Duodenal mucosa (tissue), 2 donors: ENCODE measurements around the gene C1orf174.

ENCODE experiments used
- H3K27ac ChIP-seq: one replicate; pipeline ENCODE4 v1.7.0; 2013; ENCODE audit warnings: low read depth, low read length
- H3K27me3 ChIP-seq, 2 donors: one replicate each; pipeline ENCODE4 v1.7.0; 2013; ENCODE audit warnings: low read length in 2 of 2, control low read depth in 1 of 2; ENCODE audit not compliant: insufficient read depth in 2 of 2, control insufficient read depth in 1 of 2
- H3K36me3 ChIP-seq, 2 donors: one replicate each; pipeline ENCODE4 v1.7.0; 2013; ENCODE audit warnings: low read length in 2 of 2, control low read depth in 1 of 2; ENCODE audit not compliant: insufficient read depth in 2 of 2, control insufficient read depth in 1 of 2
- H3K4me1 ChIP-seq, 2 donors: one replicate each; pipeline ENCODE4 v1.7.0; 2013; ENCODE audit warnings: low read length in 2 of 2, control low read depth in 1 of 2; ENCODE audit not compliant: insufficient read depth in 2 of 2, control insufficient read depth in 1 of 2
- H3K4me3 ChIP-seq, 2 donors: one replicate each; pipeline ENCODE4 v1.7.0; 2013; ENCODE audit warnings: low read length in 2 of 2, low read depth in 1 of 2
- H3K9ac ChIP-seq, 2 donors: one replicate each; pipeline ENCODE4 v1.7.0; 2013; ENCODE audit warnings: low read length in 2 of 2, low read depth in 1 of 2
- H3K9me3 ChIP-seq, 2 donors: one replicate each; pipeline ENCODE4 v1.7.0; 2013; ENCODE audit warnings: low read length in 2 of 2, control low read depth in 1 of 2; ENCODE audit not compliant: control insufficient read depth in 1 of 2

The C1orf174 gene

DNA sequence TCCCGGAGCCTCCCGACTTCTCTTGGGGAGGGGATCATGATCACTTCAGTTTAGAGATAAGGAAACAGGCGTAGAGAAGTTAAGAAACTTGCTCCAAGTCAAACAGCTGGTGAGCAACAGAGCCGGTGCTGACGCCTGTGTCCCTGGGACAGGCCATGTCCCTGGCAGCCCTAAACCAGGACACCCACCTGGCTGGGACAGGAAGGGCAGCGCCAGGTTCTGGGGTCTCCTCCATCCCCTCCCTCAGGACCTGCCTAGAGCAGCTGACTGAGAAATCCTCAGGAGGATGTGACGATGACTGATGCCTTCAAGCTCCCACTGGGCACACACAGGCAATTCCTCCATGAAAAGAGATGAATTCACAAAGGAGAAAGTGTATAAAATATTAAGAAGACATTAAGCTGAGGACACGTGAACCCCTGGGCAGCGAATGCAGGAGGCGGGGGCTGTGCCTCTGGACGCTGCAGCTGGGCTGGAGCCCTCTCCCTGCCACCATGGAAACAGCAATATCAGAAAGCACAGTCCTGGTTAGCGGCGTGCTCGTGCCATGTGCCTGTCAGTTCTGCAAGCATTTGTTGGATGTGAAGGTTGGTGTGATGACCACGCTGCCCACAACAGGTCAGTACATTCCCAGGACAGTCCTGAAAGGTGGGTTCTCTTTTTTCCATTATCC lies 40.1 kb upstream of the C1orf174 start:
- Histone ChIP-seq H3K4me1 (no peaks in the 10 kb centered on the region), H3K36me3 (no peaks in the 10 kb centered on the region), H3K9me3 (peaks cover 0 to 4% of the 10 kb centered on the region in 2 donors), H3K27me3 (peaks cover 4 to 10% of the 10 kb centered on the region in 2 donors), H3K9ac (no peak overlapping the region), H3K27ac (no peak overlapping the region), H3K4me3 (no peak overlapping the region)

DNA sequence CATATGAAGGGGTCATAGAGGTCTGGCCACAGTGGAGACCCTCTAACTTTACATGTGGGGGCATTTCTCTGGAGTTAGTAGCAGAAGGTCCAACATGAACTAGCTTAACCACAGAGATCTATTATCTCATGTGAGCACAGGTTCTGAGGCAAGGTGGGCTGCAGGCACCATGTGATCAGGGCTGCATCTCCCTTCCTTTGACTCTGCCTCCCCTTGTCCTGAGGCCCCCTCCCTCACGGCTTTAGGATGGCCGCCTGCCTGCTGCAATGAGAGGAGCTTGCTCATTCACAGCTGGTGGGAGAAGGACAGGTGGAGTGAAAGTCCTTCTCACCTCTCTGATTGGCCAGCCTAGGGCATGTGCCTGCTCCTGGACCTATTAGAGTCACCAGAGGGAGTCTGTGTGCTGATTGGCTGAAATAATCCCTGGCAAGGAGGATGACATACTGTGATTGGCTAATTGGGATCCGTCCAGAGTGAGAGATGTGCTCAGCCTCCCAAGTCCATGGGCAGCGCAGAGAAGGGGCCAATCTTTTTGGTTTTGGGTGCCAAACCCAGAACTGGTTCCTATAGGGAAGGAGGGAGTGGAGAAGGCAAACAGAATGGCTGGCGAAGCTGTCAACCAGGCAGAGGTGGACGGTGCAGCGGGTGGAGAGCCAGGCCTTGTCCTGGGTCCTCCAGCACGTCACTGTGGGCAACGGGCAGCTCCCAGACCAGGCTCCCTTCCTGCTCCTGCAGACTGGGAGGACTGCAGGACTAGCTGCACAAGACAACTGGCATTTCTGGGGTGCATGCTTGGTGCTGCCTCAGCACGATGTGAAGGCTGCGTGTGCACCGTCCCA lies 39.4 kb upstream of the C1orf174 start:
- Histone ChIP-seq H3K9me3 (peaks cover 0 to 4% of the 10 kb centered on the region in 2 donors), H3K9ac (no peak overlapping the region), H3K27ac (no peak overlapping the region), H3K27me3 (peaks cover 4 to 10% of the 10 kb centered on the region in 2 donors), H3K4me1 (no peaks in the 10 kb centered on the region), H3K4me3 (no peak overlapping the region), H3K36me3 (no peaks in the 10 kb centered on the region)

GRCh38 chr1:3932156-3932919 lies 32.3 kb upstream of the C1orf174 start:
- no peaks in the 10 kb centered on the region for H3K4me1 ChIP-seq
- H3K27me3 ChIP-seq, result peaks cover 0 to 6% of the 10 kb centered on the region in 2 donors
- H3K9me3 ChIP-seq, result peaks cover 0 to 4% of the 10 kb centered on the region in 2 donors
- H3K9ac ChIP-seq, result no peak overlapping the region
- H3K36me3 ChIP-seq, result no peaks in the 10 kb centered on the region
- no peak overlapping the region for H3K27ac ChIP-seq
- no peak overlapping the region for H3K4me3 ChIP-seq

- Histone ChIP-seq H3K4me3 (no peak overlapping the region), H3K9me3 (no peaks in the 10 kb centered on the region), H3K36me3 (no peaks in the 10 kb centered on the region), H3K9ac (no peak overlapping the region), H3K4me1 (no peaks in the 10 kb centered on the region), H3K27me3 (peaks cover 0 to 6% of the 10 kb centered on the region in 2 donors), H3K27ac (no peak overlapping the region)
Observed at GRCh38 chr1:3931007-3931912, 31.2 kb upstream of the C1orf174 start.

DNA sequence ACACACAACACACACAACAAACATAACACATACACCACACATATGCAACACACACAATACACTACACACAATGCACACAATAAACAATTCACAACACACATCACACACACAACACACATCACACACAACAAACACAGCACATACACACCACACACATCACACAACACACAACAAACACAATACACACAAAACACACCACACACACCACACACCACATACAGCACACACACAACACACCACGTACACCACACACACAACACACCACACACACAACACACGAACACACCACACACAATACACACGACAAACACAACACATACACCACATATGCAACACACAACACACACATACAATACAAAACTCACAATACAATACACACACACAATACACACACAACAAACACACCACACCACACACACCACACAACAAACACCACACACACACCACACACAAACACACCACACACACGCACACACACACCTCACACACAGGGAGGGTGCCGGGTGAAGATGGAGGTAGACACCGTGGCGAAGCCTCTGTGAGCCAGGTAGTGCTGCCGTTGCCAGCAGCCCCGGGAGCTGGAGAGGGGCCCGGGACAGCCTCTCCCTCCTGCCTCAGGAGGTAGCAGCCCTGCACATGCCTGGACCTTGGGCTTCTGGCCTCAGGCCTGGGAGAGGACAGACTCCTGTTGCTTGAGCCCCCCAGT lies 30.4 kb upstream of the C1orf174 start:
- H3K4me3 ChIP-seq, result no peak overlapping the region
- H3K9me3 ChIP-seq, result no peaks in the 10 kb centered on the region
- no peak overlapping the region for H3K9ac ChIP-seq
- H3K4me1 ChIP-seq, result no peaks in the 10 kb centered on the region
- peaks cover 0 to 6% of the 10 kb centered on the region in 2 donors for H3K27me3 ChIP-seq
- H3K27ac ChIP-seq, result no peak overlapping the region
- no peaks in the 10 kb centered on the region for H3K36me3 ChIP-seq

GRCh38 chr1:3929126-3929525 lies 29.1 kb upstream of the C1orf174 start:
- Histone ChIP-seq H3K4me1 (no peaks in the 10 kb centered on the region), H3K36me3 (no peaks in the 10 kb centered on the region), H3K4me3 (no peak overlapping the region), H3K27ac (no peak overlapping the region), H3K9ac (no peak overlapping the region), H3K27me3 (peaks cover 0 to 6% of the 10 kb centered on the region in 2 donors), H3K9me3 (no peaks in the 10 kb centered on the region)

DNA sequence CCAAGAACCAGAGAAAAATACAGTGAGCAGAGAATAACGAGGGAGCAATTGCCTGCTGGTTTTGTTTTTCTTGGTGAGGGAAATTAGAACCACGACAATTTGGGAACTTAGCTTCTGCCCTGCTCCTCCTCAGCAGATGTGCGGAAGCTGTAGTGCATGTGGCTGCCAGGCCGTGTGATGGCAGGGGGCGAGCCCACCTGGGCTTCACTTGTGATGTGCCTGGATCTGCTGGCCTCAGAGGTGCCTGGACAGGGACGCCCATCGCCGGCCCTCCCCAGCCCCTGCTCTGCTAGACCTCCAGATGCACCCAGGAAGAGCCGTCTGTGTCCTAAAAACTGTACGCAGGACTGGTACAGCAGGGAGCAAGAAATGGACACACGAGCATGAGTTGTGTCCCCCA lies 28.5 kb upstream of the C1orf174 start:
- no peak overlapping the region for H3K4me3 ChIP-seq
- no peaks in the 10 kb centered on the region for H3K4me1 ChIP-seq
- H3K27ac ChIP-seq, result no peak overlapping the region
- no peaks in the 10 kb centered on the region for H3K9me3 ChIP-seq
- peaks cover 0 to 6% of the 10 kb centered on the region in 2 donors for H3K27me3 ChIP-seq
- no peaks in the 10 kb centered on the region for H3K36me3 ChIP-seq
- no peak overlapping the region for H3K9ac ChIP-seq

- no peak overlapping the region for H3K27ac ChIP-seq
- H3K4me3 ChIP-seq, result no peak overlapping the region
- no peaks in the 10 kb centered on the region for H3K27me3 ChIP-seq
- no peak overlapping the region for H3K9ac ChIP-seq
- no peaks in the 10 kb centered on the region for H3K4me1 ChIP-seq
- H3K36me3 ChIP-seq, result no peaks in the 10 kb centered on the region
- H3K9me3 ChIP-seq, result no peaks in the 10 kb centered on the region
Observed at GRCh38 chr1:3926956-3927355, 26.9 kb upstream of the C1orf174 start.

- no peaks in the 10 kb centered on the region for H3K4me1 ChIP-seq
- H3K27ac ChIP-seq, result no peak overlapping the region
- H3K4me3 ChIP-seq, result no peak overlapping the region
- H3K9me3 ChIP-seq, result no peaks in the 10 kb centered on the region
- H3K27me3 ChIP-seq, result no peaks in the 10 kb centered on the region
- no peaks in the 10 kb centered on the region for H3K36me3 ChIP-seq
- no peak overlapping the region for H3K9ac ChIP-seq
Observed at GRCh38 chr1:3925762-3926161, 25.7 kb upstream of the C1orf174 start.
